HG03521 (cell line): Measurements from ENCODE around the gene PCBP4.

ENCODE experiments used
- ATAC-seq: cut with Tn5 transposase; IDR thresholded peaks from one replicate; pipeline ENCODE4 v1.9.1; 2021; ENCODE audit warnings: mild to moderate bottlenecking, moderate library complexity; ENCODE audit not compliant: unreplicated experiment

PCBP4 gene

GRCh38 chr3:51974963-51975851 lies 8.0 kb upstream of the PCBP4 start, which contains the start of gene ABHD14A:
Gene ABHD14A, plus strand, starts transcription at chr3:51975064. Its CDS starts 72 bp downstream, at chr3:51975136.
- ATAC-seq = peak; percentile 51

- ATAC-seq = peak; percentile 6
These were observed 7.2 kb upstream of the PCBP4 start for GRCh38 chr3:51974277-51974962.

- ATAC-seq = no peak
These were observed 4.1 kb upstream of the PCBP4 start for GRCh38 chr3:51971350-51971749.

- no peak for ATAC-seq
These were observed 3.5 kb upstream of the PCBP4 start for GRCh38 chr3:51970606-51971300.

- ATAC-seq = no peak
These were observed 2.6 kb upstream of the PCBP4 start for GRCh38 chr3:51969841-51970240.

GRCh38 chr3:51968883-51969678 lies 1.8 kb upstream of the PCBP4 start:
- ATAC-seq = no peak

GRCh38 chr3:51968170-51968775 lies 1.0 kb upstream of the PCBP4 start:
- ATAC-seq = no peak

- ATAC-seq = peak; percentile 47
These were observed 301 bp downstream of the PCBP4 start for GRCh38 chr3:51966922-51967383.

GRCh38 chr3:51966486-51966885 lies 768 bp downstream of the PCBP4 start:
- no peak for ATAC-seq

- no peak for ATAC-seq
These were observed 1.2 kb downstream of the PCBP4 start for GRCh38 chr3:51966016-51966415.

GRCh38 chr3:51964521-51964920 lies 2.7 kb downstream of the PCBP4 start:
- ATAC-seq = no peak

- no peak for ATAC-seq
These were observed 3.3 kb downstream of the PCBP4 start for GRCh38 chr3:51963951-51964451.

- ATAC-seq = no peak
These were observed 4.3 kb downstream of the PCBP4 start for GRCh38 chr3:51962854-51963530.

GRCh38 chr3:51961602-51962569 lies 5.4 kb downstream of the PCBP4 start:
- no peak for ATAC-seq

GRCh38 chr3:51961011-51961410 lies 6.2 kb downstream of the PCBP4 start:
- no peak for ATAC-seq

GRCh38 chr3:51960386-51960785 lies 6.9 kb downstream of the PCBP4 start:
- no peak for ATAC-seq

GRCh38 chr3:51959651-51960050 lies 7.6 kb downstream of the PCBP4 start:
- ATAC-seq = no peak
